ENCODE measurements around the gene IAPP. TPM values are rescaled to one million over a fixed set of nuclear protein-coding genes. Genes with fewer than 3 reads are reported as not detected.

IAPP gene
- total RNA-seq, 4 donors from 2014 or later: not detected

- Histone ChIP-seq H3K9me3 (no peaks in the 10 kb centered on the region), H3K27me3 (no peaks in the 10 kb centered on the region), H3K4me3 (replicated peaks in 1 of 3) (no peak overlapping the region), H3K36me3 (no peaks in the 10 kb centered on the region), H3K27ac (no peak overlapping the region), H3K4me1 (no peaks in the 10 kb centered on the region)
- DNase-seq: no peak
- WGBS, 2 donors: 78 to 84% methylated on average over 4 of the region's 4 CpGs
- intact Hi-C loops (cut with DNase I): no loop called here
- no peak for TF ChIP-seq POLR2A (IDR thresholded peaks at IDR 0.05)
- TF ChIP-seq, protein P1, sequence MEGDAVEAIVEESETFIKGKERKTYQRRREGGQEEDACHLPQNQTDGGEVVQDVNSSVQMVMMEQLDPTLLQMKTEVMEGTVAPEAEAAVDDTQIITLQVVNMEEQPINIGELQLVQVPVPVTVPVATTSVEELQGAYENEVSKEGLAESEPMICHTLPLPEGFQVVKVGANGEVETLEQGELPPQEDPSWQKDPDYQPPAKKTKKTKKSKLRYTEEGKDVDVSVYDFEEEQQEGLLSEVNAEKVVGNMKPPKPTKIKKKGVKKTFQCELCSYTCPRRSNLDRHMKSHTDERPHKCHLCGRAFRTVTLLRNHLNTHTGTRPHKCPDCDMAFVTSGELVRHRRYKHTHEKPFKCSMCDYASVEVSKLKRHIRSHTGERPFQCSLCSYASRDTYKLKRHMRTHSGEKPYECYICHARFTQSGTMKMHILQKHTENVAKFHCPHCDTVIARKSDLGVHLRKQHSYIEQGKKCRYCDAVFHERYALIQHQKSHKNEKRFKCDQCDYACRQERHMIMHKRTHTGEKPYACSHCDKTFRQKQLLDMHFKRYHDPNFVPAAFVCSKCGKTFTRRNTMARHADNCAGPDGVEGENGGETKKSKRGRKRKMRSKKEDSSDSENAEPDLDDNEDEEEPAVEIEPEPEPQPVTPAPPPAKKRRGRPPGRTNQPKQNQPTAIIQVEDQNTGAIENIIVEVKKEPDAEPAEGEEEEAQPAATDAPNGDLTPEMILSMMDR (IDR thresholded peaks at IDR 0.05): no peak
These were observed 55.5 kb downstream of the IAPP start for GRCh38 chr12:21428241-21428640.

Other genes starting within 250 kb of the IAPP start
- gene SLCO1B1, start 241.7 kb upstream of the IAPP start, total RNA-seq: not detected
- 1 to 10 TPM in 1 of 4 donors, under 1 TPM in 2, not detected in 1; 0.22 to 1.0 (median 0.54) TPM for gene SLCO1A2, start 38.0 kb upstream of the IAPP start, total RNA-seq
- 10 to 100 TPM; 26.2 to 43.3 (median 28.4) TPM for gene PYROXD1, start 64.8 kb downstream of the IAPP start, total RNA-seq
- 10 to 100 TPM; 26.8 to 71.2 (median 46.4) TPM for gene RECQL, start 128.7 kb downstream of the IAPP start, total RNA-seq
- gene GOLT1B, start 128.9 kb downstream of the IAPP start, total RNA-seq: 100 to 1,000 TPM in 1 of 4 donors, 10 to 100 TPM in 3; 22.5 to 108 (median 40.1) TPM
- 10 to 100 TPM; 18.0 to 48.2 (median 40.4) TPM for gene SPX, start 153.4 kb downstream of the IAPP start, total RNA-seq
- not detected for gene GYS2, start 231.9 kb downstream of the IAPP start, total RNA-seq